Activated naive CD8-positive, alpha-beta T cell treated with anti-CD3 and anti-CD28 coated beads for 36 hours (primary cell): ENCODE results near the gene RALGPS1. TPM values are rescaled to one million over a fixed set of nuclear protein-coding genes. Genes with fewer than 3 reads are reported as not detected.

Experiments
- DNase-seq: peaks from one replicate; pipeline ENCODE4 v3.0.0; 2021
- H3K27ac Mint-ChIP-seq: one replicate; pipeline ENCODE4 v1.8.0; 2022; ENCODE audit warnings: mild to moderate bottlenecking, moderate library complexity, mixed read lengths
- H3K27me3 Mint-ChIP-seq: one replicate; pipeline ENCODE4 v1.8.0; 2022; ENCODE audit warnings: mild to moderate bottlenecking, mixed read lengths
- H3K36me3 Mint-ChIP-seq: one replicate; pipeline ENCODE4 v1.8.0; 2021; ENCODE audit warnings: mild to moderate bottlenecking, mixed read lengths
- H3K4me1 Mint-ChIP-seq: one replicate; pipeline ENCODE4 v1.8.0; 2021; ENCODE audit warnings: mixed read lengths
- H3K4me3 Mint-ChIP-seq: one replicate; pipeline ENCODE4 v1.8.0; 2022; ENCODE audit warnings: mild to moderate bottlenecking, moderate library complexity, mixed read lengths
- H3K9me3 Mint-ChIP-seq: one replicate; pipeline ENCODE4 v1.8.0; 2022; ENCODE audit warnings: mixed read lengths
- total RNA-seq, 2 experiments: library from RNA; stranded (reverse); gene quantifications; one replicate each; pipeline ENCODE4 v1.2.3, GENCODE V29; 2021

The RALGPS1 gene
- total RNA-seq, 2 experiments from 2014 or later: 0.56 to 1.1 TPM

- no peak for DNase-seq
- peaks cover 7% of the 10 kb centered on the region for H3K27me3 Mint-ChIP-seq
- no peaks in the 10 kb centered on the region for H3K9me3 Mint-ChIP-seq
- H3K27ac Mint-ChIP-seq: no peak overlapping the region
- no peaks in the 10 kb centered on the region for H3K36me3 Mint-ChIP-seq
- no peaks in the 10 kb centered on the region for H3K4me1 Mint-ChIP-seq
- no peak overlapping the region for H3K4me3 Mint-ChIP-seq
These were observed 45.3 kb downstream of the RALGPS1 start for GRCh38 chr9:126959917-126960316.

- Mint-ChIP-seq H3K4me1 (no peaks in the 10 kb centered on the region), H3K27ac (no peak overlapping the region), H3K9me3 (no peaks in the 10 kb centered on the region), H3K27me3 (peaks cover 21% of the 10 kb centered on the region), H3K36me3 (peaks cover 2% of the 10 kb centered on the region), H3K4me3 (no peak overlapping the region)
- no peak for DNase-seq
These were observed 47.8 kb downstream of the RALGPS1 start for GRCh38 chr9:126962336-126962735.

GRCh38 chr9:126965077-126965476 is 50.5 kb downstream of the RALGPS1 start:
- peaks cover 29% of the 10 kb centered on the region for H3K27me3 Mint-ChIP-seq
- no peak overlapping the region for H3K4me3 Mint-ChIP-seq
- no peaks in the 10 kb centered on the region for H3K4me1 Mint-ChIP-seq
- H3K36me3 Mint-ChIP-seq: peaks cover 2% of the 10 kb centered on the region
- DNase-seq: no peak
- H3K9me3 Mint-ChIP-seq: no peaks in the 10 kb centered on the region
- H3K27ac Mint-ChIP-seq: no peak overlapping the region

- Mint-ChIP-seq H3K4me3 (no peak overlapping the region), H3K4me1 (no peaks in the 10 kb centered on the region), H3K36me3 (peaks cover 2% of the 10 kb centered on the region), H3K27me3 (peaks cover 30% of the 10 kb centered on the region), H3K27ac (no peak overlapping the region), H3K9me3 (no peaks in the 10 kb centered on the region)
- peak; percentile 29 for DNase-seq
These were observed 51.2 kb downstream of the RALGPS1 start for GRCh38 chr9:126965541-126966428.

- H3K27ac Mint-ChIP-seq: no peak overlapping the region
- peaks cover 4% of the 10 kb centered on the region for H3K36me3 Mint-ChIP-seq
- H3K4me1 Mint-ChIP-seq: no peaks in the 10 kb centered on the region
- no peak for DNase-seq
- H3K27me3 Mint-ChIP-seq: peaks cover 42% of the 10 kb centered on the region
- no peaks in the 10 kb centered on the region for H3K9me3 Mint-ChIP-seq
- H3K4me3 Mint-ChIP-seq: no peak overlapping the region
These were observed 56.7 kb downstream of the RALGPS1 start for GRCh38 chr9:126971261-126971660.

- Mint-ChIP-seq H3K27me3 (peaks cover 50% of the 10 kb centered on the region), H3K9me3 (no peaks in the 10 kb centered on the region), H3K4me3 (no peak overlapping the region), H3K36me3 (peaks cover 2% of the 10 kb centered on the region), H3K27ac (no peak overlapping the region), H3K4me1 (no peaks in the 10 kb centered on the region)
- DNase-seq: no peak
These were observed 59.3 kb downstream of the RALGPS1 start for GRCh38 chr9:126973651-126974529.

GRCh38 chr9:126974594-126974993 is 60.0 kb downstream of the RALGPS1 start:
- DNase-seq: no peak
- Mint-ChIP-seq H3K9me3 (no peaks in the 10 kb centered on the region), H3K4me1 (peaks cover 3% of the 10 kb centered on the region), H3K4me3 (no peak overlapping the region), H3K27me3 (peaks cover 56% of the 10 kb centered on the region), H3K27ac (no peak overlapping the region), H3K36me3 (peaks cover 2% of the 10 kb centered on the region)

GRCh38 chr9:126975327-126976220 is 61.0 kb downstream of the RALGPS1 start:
- Mint-ChIP-seq H3K27me3 (peaks cover 54% of the 10 kb centered on the region), H3K27ac (no peak overlapping the region), H3K9me3 (no peaks in the 10 kb centered on the region), H3K4me3 (no peak overlapping the region), H3K36me3 (peaks cover 2% of the 10 kb centered on the region), H3K4me1 (peaks cover 3% of the 10 kb centered on the region)
- no peak for DNase-seq

- Mint-ChIP-seq H3K9me3 (peaks cover 7% of the 10 kb centered on the region), H3K36me3 (peaks cover 7% of the 10 kb centered on the region), H3K27ac (no peak overlapping the region)
These were observed 64.9 kb downstream of the RALGPS1 start for GRCh38 chr9:126979461-126979860.

GRCh38 chr9:126980231-126980630 is 65.6 kb downstream of the RALGPS1 start:
- Mint-ChIP-seq H3K4me3 (no peak overlapping the region), H3K27me3 (peaks cover 76% of the 10 kb centered on the region), H3K9me3 (peaks cover 7% of the 10 kb centered on the region), H3K4me1 (peaks cover 10% of the 10 kb centered on the region), H3K36me3 (peaks cover 7% of the 10 kb centered on the region), H3K27ac (no peak overlapping the region)
- DNase-seq: no peak

More at GRCh38 chr9:126979461-126979860, 64.9 kb downstream of the RALGPS1 start:
- H3K4me1 Mint-ChIP-seq: peaks cover 6% of the 10 kb centered on the region
- H3K27me3 Mint-ChIP-seq: peaks cover 75% of the 10 kb centered on the region
- DNase-seq: no peak
- H3K4me3 Mint-ChIP-seq: no peak overlapping the region

- Mint-ChIP-seq H3K4me1 (peaks cover 17% of the 10 kb centered on the region), H3K36me3 (peaks cover 7% of the 10 kb centered on the region), H3K27ac (no peak overlapping the region), H3K4me3 (no peak overlapping the region), H3K9me3 (peaks cover 7% of the 10 kb centered on the region), H3K27me3 (peaks cover 81% of the 10 kb centered on the region)
- no peak for DNase-seq
These were observed 66.6 kb downstream of the RALGPS1 start for GRCh38 chr9:126981218-126981617.

- Mint-ChIP-seq H3K9me3 (peaks cover 7% of the 10 kb centered on the region), H3K27me3 (peaks cover 83% of the 10 kb centered on the region), H3K4me1 (peaks cover 29% of the 10 kb centered on the region), H3K36me3 (peaks cover 7% of the 10 kb centered on the region), H3K4me3 (no peak overlapping the region), H3K27ac (no peak overlapping the region)
- no peak for DNase-seq
These were observed 67.8 kb downstream of the RALGPS1 start for GRCh38 chr9:126982215-126983002.

GRCh38 chr9:126983767-126984166 is 69.2 kb downstream of the RALGPS1 start:
- Mint-ChIP-seq H3K27me3 (peaks cover 83% of the 10 kb centered on the region), H3K36me3 (peaks cover 7% of the 10 kb centered on the region), H3K4me1 (peaks cover 38% of the 10 kb centered on the region), H3K9me3 (peaks cover 7% of the 10 kb centered on the region), H3K4me3 (no peak overlapping the region), H3K27ac (no peak overlapping the region)
- DNase-seq: no peak

GRCh38 chr9:126984969-126985368 is 70.4 kb downstream of the RALGPS1 start:
- Mint-ChIP-seq H3K27ac (no peak overlapping the region), H3K27me3 (peaks cover 83% of the 10 kb centered on the region), H3K9me3 (peaks cover 7% of the 10 kb centered on the region), H3K4me3 (no peak overlapping the region), H3K4me1 (peaks cover 36% of the 10 kb centered on the region), H3K36me3 (peaks cover 7% of the 10 kb centered on the region)
- no peak for DNase-seq
